LNCaP clone FGC (cell line): Measurements from ENCODE around the gene PPIL6.

Source experiments
- DNase-seq: peaks from one replicate; pipeline ENCODE4 v3.0.0-alpha.2; 2011; ENCODE audit warnings: low read depth
- H3K4me3 ChIP-seq: 2 replicates; pipeline ENCODE4 v1.5.1; 2011; ENCODE audit warnings: mild to moderate bottlenecking, low read depth, low read length, control low read depth
- CTCF ChIP-seq: IDR thresholded peaks from 2 replicates; pipeline ENCODE4 v1.5.1; 2012; ENCODE audit warnings: mild to moderate bottlenecking; ENCODE audit not compliant: control insufficient read depth, insufficient read depth; ENCODE audit errors: extremely low read depth

PPIL6 gene

DNA sequence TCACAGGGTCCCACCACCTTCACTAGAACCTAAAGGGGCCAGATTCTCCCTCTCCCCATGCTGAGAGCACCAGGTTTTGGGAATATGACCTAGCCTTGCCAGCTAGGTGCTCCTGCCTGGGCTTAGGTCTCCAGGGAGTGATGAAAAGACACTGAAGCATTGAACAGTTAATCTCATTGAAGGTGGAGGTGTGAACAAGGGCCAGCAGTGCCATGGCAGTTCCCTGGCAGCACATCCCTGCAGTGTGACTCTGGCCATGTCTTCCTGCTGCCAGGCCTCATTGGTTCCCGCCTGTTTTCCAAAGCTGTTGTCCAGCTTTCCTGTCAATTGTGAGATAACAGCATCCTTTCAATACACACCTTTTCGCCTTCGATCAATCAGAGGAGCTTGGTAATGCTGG is 10.9 kb downstream of the PPIL6 start:
- H3K4me3 ChIP-seq: no peak overlapping the region
- no peak for DNase-seq
- TF ChIP-seq CTCF: no peak

- TF ChIP-seq CTCF: no peak
- peak; percentile 81 for DNase-seq
- H3K4me3 ChIP-seq: no peak overlapping the region
Measured at GRCh38 chr6:109428889-109429477, 11.4 kb downstream of the PPIL6 start.

- DNase-seq: no peak
- TF ChIP-seq CTCF: no peak
- H3K4me3 ChIP-seq: no peak overlapping the region
Measured at GRCh38 chr6:109424946-109425345, 15.5 kb downstream of the PPIL6 start.

DNA sequence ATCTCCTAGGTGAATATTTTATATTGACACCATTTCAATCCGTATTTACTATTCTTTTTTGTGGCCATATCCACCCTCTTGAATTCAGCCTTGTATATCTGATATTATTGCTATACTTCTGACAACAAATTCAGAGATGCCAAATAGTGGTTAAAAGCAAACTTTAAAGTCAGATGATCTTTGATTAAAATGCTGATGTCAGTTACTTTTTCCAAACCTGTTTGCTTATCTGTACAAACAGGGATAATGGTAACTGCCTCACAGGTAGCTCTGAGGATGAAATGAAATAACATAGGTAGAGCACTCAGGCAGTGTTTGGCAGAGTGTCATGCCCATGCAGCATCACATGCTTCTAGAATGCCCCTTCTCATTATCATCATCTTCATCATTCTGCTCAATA is 19.2 kb downstream of the PPIL6 start:
- no peak for DNase-seq
- no peak for TF ChIP-seq CTCF
- no peak overlapping the region for H3K4me3 ChIP-seq

DNA sequence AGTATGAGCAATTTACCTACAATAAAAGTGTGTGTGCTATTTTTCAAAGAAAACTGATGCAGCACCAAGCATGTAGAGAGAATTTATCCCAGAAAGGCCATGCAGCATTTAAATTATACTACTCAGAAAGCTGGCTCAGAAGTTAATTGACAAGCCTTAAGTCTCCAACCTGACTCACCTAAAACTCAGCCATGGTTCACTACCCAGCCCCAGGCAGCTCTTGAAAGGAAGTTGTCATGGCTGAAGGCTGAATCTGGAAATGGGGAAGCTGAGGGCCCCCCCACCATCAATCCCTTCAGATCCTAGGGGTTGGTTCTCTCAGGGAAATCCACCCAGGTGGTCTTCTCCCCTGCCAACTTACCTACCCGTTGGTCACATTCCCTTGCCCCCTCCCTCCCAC is 19.7 kb downstream of the PPIL6 start:
- H3K4me3 ChIP-seq: no peak overlapping the region
- no peak for TF ChIP-seq CTCF
- DNase-seq: no peak

DNA sequence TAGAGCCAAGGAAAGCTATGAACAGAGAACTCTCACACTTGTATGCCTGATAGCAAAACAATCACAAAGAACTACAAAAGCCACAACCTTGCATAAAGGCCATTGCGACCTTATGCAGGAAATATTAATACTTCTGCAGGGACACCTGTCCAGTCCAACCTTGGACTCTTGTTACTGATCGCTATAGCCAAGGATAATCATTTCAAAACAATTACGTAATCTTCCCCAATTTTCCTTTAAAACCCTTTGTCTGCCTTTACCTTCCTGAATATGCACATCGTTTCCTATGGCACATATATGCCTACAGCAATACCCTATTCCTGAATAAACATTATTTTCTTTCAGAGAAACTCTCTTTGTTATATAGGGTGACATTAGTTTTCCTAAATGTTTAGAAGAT is 22.8 kb downstream of the PPIL6 start:
- no peak overlapping the region for H3K4me3 ChIP-seq
- TF ChIP-seq CTCF: no peak
- no peak for DNase-seq

DNA sequence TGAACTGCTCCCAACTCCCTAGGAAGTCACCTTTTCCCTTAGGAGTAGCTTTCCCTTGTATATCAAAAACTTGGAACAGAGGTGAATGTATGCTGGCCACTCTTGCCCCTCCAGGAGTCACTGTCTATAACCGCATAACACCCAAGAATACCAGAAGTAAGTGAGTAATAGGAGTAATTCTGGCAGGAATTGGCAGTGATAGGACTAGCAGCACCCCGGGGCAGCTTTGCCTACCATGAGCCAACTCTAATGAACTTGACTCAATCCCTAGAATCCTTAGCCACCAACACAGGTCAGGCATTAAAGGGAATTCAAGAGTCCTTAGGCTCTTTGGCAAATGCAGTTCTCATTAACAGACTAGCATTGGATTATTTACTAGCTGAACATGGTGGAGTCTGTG is 29.4 kb downstream of the PPIL6 start:
- H3K4me3 ChIP-seq: no peak overlapping the region
- TF ChIP-seq CTCF: no peak
- no peak for DNase-seq
